Fibroblast of lung (primary cell): ENCODE measurements around the gene GALK2. TPM values are rescaled to one million over a fixed set of nuclear protein-coding genes. Genes with fewer than 3 reads are reported as not detected.

Experiments used
- DNase-seq, 2 donors: peaks; one replicate each; pipeline versions ENCODE4 v3.0.0 to v3.0.0-alpha.2; 2010; ENCODE audit warnings: low read depth in 2 of 2
- H2AFZ ChIP-seq: 2 replicates; pipeline ENCODE4 v1.5.1; 2012; ENCODE audit warnings: low read length, control low read depth, inconsistent platforms
- H3K27ac ChIP-seq: 2 replicates; pipeline ENCODE4 v1.5.1; 2011; ENCODE audit warnings: low read length, control low read depth; ENCODE audit not compliant: insufficient read depth
- H3K27me3 ChIP-seq: 2 replicates; pipeline ENCODE4 v1.5.1; 2011; ENCODE audit warnings: mild to moderate bottlenecking, low read length; ENCODE audit not compliant: control insufficient read depth, insufficient read depth
- H3K36me3 ChIP-seq: 2 replicates; pipeline ENCODE4 v1.5.1; 2011; ENCODE audit warnings: low read length; ENCODE audit not compliant: control insufficient read depth, insufficient read depth
- H3K4me1 ChIP-seq: 2 replicates; pipeline ENCODE4 v1.5.1; 2011; ENCODE audit warnings: low read length; ENCODE audit not compliant: control insufficient read depth, insufficient read depth; ENCODE audit errors: extremely low read depth
- H3K4me2 ChIP-seq: 2 replicates; pipeline ENCODE4 v1.5.1; 2011; ENCODE audit warnings: low read length, control low read depth; ENCODE audit not compliant: insufficient read depth; ENCODE audit errors: extremely low read depth
- H3K4me3 ChIP-seq, 4 experiments: fragments of 200-600 bp in 1 of 4; sonication (generic) in 1 of 4; replicated peaks in 1 of 4; 2 replicates each; pipeline ENCODE4 v1.5.1; 2011 to 2016; ENCODE audit warnings: low read length in 4 of 4, low read depth in 3 of 4, mild to moderate bottlenecking in 3 of 4, control low read depth in 2 of 4, inconsistent platforms in 1 of 4, mixed read lengths in 1 of 4; ENCODE audit not compliant: insufficient read depth in 1 of 4; ENCODE audit errors: control extremely low read depth in 1 of 4
- H3K79me2 ChIP-seq: 2 replicates; pipeline ENCODE4 v1.5.1; 2012; ENCODE audit warnings: mild to moderate bottlenecking, low read length, inconsistent platforms; ENCODE audit not compliant: control insufficient read depth, insufficient read depth
- H3K9ac ChIP-seq: 2 replicates; pipeline ENCODE4 v1.5.1; 2011; ENCODE audit warnings: mild to moderate bottlenecking, low read length, control low read depth; ENCODE audit not compliant: insufficient read depth
- H3K9me3 ChIP-seq: 2 replicates; pipeline ENCODE4 v1.5.1; 2012; ENCODE audit warnings: low read depth, low read length; ENCODE audit not compliant: control insufficient read depth, insufficient read depth
- H4K20me1 ChIP-seq: 2 replicates; pipeline ENCODE4 v1.5.1; 2011; ENCODE audit warnings: low read length; ENCODE audit not compliant: control insufficient read depth, insufficient read depth; ENCODE audit errors: extremely low read depth
- CTCF ChIP-seq, 2 donors: IDR thresholded peaks in 1 of 2; conservative IDR thresholded peaks in 1 of 2; 1 replicate in 1 of 2; 2 replicates in 1 of 2; pipeline ENCODE4 v1.5.1; 2011 to 2012; ENCODE audit warnings: low read length in 2 of 2, control low read depth in 1 of 2, inconsistent platforms in 1 of 2, low read depth in 1 of 2, mild to moderate bottlenecking in 1 of 2
- EZH2 ChIP-seq: IDR thresholded peaks from 2 replicates; pipeline ENCODE4 v1.5.1; 2012; ENCODE audit warnings: low read length, control low read depth, mild to moderate bottlenecking; ENCODE audit errors: missing control alignments
- polyA plus RNA-seq, 2 donors: library from polyadenylated mRNA; depleted of rRNA in 1 of 2; stranded (reverse) in 1 of 2; unstranded in 1 of 2; fragments of >200 nt; gene quantifications; 2 replicates each; pipeline ENCODE4 v1.2.1, GENCODE V29; 2011 to 2012; ENCODE audit warnings: missing spikeins in 1 of 2
- total RNA-seq: library from RNA; depleted of rRNA; stranded (reverse); fragments of >200 nt; gene quantifications from 2 replicates; pipeline ENCODE4 v1.2.1, GENCODE V29; 2014

Gene GALK2
- total and polyA plus RNA-seq, 2 donors (not counting 1 experiment from before 2014, with no cell fraction given), result 37.5 to 74.5 TPM

DNA sequence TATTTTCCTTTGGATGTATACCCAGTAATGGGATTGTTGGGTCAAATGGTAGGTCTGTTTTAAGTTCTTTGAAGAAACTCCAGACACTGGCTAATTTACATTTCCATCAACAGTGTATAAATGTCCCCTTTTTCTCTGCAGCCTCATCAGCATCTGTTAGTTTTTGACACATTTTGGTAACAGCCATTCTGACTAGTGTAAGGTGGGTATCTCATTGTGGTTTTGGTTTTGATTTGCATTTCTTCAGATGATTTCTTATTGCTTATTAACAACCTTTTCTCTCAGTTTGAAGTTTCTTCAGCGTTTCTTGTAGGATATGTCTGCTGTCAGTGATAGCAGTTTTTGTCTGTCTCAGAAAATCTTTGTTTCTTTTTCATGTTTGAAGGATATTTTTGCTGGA lies 15.4 kb downstream of the GALK2 start:
- no peak overlapping the region for H3K4me2 ChIP-seq
- no peak overlapping the region for H3K4me3 ChIP-seq
- no peaks in the 10 kb centered on the region for H3K27me3 ChIP-seq
- H3K27ac ChIP-seq, result no peak overlapping the region
- no peak for DNase-seq
- no peaks in the 10 kb centered on the region for H3K9me3 ChIP-seq
- H2AFZ ChIP-seq, result no peak overlapping the region
- TF ChIP-seq EZH2, result no peak
- TF ChIP-seq CTCF (conservative IDR thresholded peaks at IDR 0.05 in 1 of 2, IDR thresholded peaks at IDR 0.05 in 1 of 2; ENCODE audit: low read depth in 1 of 2, low read length in 2 of 2), result no peak
- no peaks in the 10 kb centered on the region for H3K36me3 ChIP-seq
- H3K79me2 ChIP-seq, result peaks cover 20% of the 10 kb centered on the region
- no peaks in the 10 kb centered on the region for H4K20me1 ChIP-seq
- H3K4me1 ChIP-seq, result peaks cover 3% of the 10 kb centered on the region
- no peak overlapping the region for H3K9ac ChIP-seq

DNA sequence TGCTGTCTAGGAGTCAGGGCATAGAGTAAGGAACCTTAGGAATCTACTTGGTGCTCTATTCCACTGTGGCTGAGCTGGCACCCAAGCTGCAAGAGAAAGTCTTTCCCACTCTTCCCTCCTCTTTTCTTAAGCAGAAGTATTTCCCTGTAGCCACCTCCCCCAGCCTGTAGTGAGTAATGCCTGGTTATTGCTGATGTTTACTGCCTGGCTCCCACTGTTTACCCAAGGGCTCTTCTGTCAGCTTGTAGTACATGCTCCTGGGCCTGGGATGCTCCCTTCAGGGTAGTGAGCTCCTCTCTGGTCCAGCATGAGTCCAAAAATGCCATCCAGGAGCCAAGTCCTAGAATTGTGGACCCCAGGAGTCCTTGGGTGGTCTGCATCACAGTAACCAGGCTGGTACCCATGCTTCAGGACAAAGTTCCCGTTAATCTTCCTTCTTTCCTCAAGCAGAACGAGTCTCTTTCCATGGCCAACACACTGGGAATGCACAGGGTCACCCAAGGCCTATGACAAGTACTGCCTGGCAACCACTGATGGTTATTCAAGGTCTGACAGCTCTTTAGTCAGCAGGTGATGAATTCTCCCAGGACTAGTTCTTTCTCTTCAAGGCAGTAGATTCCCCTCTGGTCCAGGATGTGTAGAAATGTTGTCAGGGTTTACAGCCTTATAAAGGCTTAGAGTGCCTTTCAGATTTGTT lies 17.6 kb downstream of the GALK2 start:
- no peak overlapping the region for H3K9ac ChIP-seq
- TF ChIP-seq EZH2 (no peak), CTCF (conservative IDR thresholded peaks at IDR 0.05 in 1 of 2, IDR thresholded peaks at IDR 0.05 in 1 of 2; ENCODE audit: low read depth in 1 of 2, low read length in 2 of 2) (no peak)

DNA sequence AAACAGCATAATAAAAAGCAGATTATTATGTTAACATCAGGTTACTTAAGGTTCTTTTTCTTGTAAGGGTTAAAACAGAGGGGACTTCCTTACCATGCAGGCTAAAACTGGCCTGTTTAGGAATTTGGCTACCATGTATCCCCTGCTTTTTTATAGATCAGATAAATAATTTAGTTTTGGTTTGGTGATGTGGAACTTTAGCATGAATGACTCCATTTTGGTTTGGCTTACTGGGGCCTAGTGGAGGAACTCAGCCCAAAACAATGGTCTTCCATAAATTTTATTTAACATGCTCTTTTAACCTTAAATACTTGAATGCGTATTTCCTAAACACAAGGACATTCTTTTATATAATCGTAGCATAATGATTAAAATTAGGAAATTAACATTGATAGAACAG lies 18.9 kb downstream of the GALK2 start:
- no peak overlapping the region for H3K9ac ChIP-seq
- H3K4me2 ChIP-seq, result no peak overlapping the region
- TF ChIP-seq CTCF (conservative IDR thresholded peaks at IDR 0.05 in 1 of 2, IDR thresholded peaks at IDR 0.05 in 1 of 2; ENCODE audit: low read depth in 1 of 2, low read length in 2 of 2) (no peak), EZH2 (no peak)
- DNase-seq, result no peak
- H2AFZ ChIP-seq, result no peak overlapping the region
- H3K4me1 ChIP-seq, result peaks cover 3% of the 10 kb centered on the region
- no peaks in the 10 kb centered on the region for H3K27me3 ChIP-seq
- no peaks in the 10 kb centered on the region for H4K20me1 ChIP-seq
- no peaks in the 10 kb centered on the region for H3K9me3 ChIP-seq
- H3K27ac ChIP-seq, result no peak overlapping the region
- no peaks in the 10 kb centered on the region for H3K36me3 ChIP-seq
- no peak overlapping the region for H3K4me3 ChIP-seq
- H3K79me2 ChIP-seq, result peaks cover 18% of the 10 kb centered on the region

More for the DNA sequence above, 17.6 kb downstream of the GALK2 start:
- no peaks in the 10 kb centered on the region for H3K36me3 ChIP-seq
- peak; percentile 12 to 43 for DNase-seq
- H3K79me2 ChIP-seq, result peaks cover 18% of the 10 kb centered on the region
- H3K4me2 ChIP-seq, result no peak overlapping the region
- H3K9me3 ChIP-seq, result no peaks in the 10 kb centered on the region
- H3K27ac ChIP-seq, result peak overlapping the region; percentile 14
- H3K4me3 ChIP-seq, result no peak overlapping the region
- no peaks in the 10 kb centered on the region for H3K27me3 ChIP-seq
- no peaks in the 10 kb centered on the region for H4K20me1 ChIP-seq
- no peak overlapping the region for H2AFZ ChIP-seq
- H3K4me1 ChIP-seq, result peaks cover 3% of the 10 kb centered on the region
